HCEC 1CT (cell line): Measurements from ENCODE around the gene SMIM12.
A peak's percentile ranks its signal among the peaks of the same experiment; 100 is the strongest.

Experiments
- DNase-seq: peaks from one replicate; pipeline ENCODE4 v3.0.0-alpha.2; 2017

SMIM12 gene

DNA sequence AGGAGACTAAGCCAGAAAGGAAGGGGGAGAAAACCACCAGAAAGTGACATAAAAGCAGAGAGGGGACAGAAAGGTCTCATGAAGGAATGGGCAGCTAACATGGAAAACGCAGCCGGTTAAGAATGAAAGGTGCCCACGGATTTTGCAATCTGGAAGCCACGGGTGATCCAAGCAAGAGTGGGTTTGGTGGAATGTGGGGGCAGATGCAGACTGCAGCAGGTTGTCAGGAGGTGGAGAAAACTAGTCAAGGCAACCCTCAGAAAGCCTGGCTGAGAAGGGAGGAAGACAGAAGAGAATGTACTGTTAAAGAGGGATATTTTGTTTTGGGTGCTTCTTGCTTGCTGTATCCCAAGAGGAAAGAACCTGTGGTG, 12.6 kb upstream of the SMIM12 start:
- no peak for DNase-seq

DNA sequence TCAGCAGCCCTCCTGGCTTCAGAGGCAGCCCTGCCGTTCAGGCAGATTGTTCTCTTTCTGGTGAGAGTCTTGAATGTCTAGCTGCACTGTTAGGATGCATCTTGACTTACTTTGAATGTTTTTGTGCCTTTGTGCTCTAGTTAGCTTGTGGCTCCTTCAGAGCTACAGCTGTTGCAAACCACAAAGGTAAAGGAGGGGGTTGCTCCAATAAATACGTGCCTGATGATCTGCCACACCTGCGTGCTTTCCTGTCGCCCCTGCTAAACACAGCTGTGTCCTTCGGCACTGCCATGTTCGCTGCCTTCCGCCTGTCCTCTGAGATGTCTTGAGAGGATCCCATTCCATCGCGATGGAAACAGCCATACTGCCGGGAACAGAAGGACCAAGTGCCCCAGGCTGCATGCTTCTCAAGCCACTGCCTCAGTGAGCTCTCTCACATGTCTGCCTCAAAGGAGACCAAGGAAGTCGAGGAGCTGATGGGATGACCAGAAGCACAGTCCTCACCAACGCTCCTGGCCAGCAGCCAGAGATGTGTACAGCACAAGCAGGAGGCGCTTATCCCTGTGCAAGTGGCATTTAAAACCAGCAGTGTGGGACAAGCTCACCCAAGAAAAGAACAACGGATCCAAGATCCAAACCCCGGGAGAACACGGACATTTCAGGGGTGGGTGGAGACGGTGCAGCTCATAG, 12.0 kb upstream of the SMIM12 start:
- no peak for DNase-seq

DNA sequence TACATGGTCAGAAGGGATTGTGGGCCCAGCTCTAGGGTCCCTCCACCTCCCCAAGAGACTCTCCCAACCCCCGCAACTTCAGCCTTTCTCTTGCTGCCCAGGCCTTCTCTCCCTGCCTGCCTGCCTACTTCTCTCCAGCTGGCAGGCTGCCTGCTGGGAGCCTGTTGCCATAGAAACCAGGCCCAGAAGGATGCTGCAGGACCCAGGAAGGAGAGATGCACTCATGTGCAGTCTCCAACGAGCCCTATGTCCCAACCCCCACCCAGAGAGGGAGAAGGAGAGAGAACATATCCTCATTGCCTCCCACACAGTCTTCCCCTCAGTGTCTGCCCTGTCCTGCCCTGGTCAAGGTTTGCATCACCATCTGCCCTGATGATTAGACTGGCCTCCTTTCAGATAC, 10.8 kb upstream of the SMIM12 start:
- no peak for DNase-seq

DNA sequence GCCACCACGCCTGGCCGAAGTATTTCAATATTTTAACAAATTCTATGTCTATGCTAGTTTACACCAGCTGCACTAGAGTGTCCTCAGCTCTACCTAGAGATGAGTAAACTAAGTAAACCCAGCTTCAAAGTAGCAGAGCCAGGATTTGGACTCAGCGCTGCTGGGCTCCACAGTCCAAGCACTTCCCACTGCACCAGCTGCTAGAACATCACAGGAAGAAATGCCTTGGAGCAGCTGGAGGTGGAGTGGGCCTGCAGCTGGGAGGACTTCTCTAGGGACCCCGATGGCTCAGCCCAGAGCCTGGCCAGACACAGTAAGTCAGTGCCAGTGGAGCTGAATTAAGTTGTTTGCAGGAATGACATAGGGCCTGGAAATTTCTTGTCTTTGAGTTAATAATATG, 10.2 kb upstream of the SMIM12 start:
- no peak for DNase-seq

DNA sequence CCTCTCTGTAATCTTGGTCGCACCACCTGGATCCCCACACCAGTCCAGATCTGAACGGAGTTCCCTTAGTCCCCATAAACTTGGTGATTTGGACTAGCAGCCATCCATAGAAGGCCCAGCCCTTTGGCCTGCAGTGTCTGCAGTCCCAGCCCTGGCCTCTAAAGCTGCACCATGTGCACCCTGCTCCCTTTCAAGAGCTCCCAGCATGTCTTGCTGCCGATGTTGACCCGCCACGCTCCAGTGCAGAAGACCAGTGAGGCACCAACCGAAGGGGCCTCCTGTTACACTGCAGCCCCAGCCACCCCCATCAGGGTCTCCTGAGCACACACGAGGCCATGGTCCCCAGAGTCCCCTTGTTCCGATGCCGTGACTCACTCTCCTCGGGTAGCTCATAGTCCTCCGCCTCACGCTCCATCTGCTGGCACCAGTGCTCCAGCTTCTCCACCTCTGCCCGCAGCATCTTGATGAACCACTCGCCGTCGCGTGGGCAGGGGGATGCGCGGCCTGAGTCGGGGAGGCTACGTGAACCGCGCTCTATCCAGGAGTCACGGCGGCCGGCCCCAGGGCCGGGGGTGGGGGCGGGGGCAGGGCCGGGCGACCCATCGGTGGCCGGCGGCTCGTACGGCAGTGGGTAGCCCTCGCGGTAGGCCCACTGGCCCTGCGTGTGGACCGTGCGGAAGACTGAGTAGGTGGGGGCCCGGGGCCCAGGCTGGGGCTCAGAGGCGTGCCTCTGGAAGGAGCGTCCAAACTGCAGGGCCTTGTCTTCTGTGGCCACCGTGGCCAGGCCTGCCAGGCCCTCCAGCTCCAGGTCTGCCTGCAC, 8.9 kb upstream of the SMIM12 start:
- DNase-seq = no peak

DNA sequence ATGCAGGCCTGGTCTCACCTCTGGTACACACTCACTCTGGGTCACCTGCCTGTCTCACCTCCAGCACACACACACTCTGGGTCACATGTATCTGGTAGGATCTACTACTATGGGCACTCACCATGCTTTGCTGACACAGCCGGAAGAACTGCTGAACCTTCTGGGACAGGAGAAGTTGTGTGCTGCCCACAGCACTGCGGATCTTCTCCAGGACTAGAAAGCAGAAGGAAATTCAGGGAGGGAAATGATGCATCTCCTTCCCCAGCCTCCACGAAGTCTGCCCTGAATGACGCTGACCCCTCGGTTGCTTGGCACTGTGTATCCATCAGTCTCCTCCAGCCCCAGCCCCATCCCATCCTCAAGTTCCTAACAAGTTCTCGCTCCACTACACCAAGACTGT, 7.9 kb upstream of the SMIM12 start:
- DNase-seq = no peak

DNA sequence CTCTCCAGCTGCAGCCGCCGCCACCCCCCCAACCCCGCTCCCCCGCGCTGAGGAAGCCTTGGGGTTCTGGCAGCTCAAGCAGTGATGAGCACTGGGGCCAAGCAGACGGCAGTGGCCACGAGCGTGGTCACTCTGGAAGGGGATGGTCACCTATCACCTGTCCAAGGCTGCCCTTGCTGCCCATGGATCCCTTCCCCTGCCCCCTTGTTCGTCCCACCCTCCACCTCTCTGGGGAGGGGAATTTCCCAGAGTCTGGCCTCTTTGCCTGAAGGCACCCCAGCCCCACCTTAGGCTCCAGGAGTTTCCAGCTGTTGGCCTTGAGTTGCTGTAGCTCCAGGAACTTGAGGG, 7.2 kb upstream of the SMIM12 start:
- no peak for DNase-seq

DNA sequence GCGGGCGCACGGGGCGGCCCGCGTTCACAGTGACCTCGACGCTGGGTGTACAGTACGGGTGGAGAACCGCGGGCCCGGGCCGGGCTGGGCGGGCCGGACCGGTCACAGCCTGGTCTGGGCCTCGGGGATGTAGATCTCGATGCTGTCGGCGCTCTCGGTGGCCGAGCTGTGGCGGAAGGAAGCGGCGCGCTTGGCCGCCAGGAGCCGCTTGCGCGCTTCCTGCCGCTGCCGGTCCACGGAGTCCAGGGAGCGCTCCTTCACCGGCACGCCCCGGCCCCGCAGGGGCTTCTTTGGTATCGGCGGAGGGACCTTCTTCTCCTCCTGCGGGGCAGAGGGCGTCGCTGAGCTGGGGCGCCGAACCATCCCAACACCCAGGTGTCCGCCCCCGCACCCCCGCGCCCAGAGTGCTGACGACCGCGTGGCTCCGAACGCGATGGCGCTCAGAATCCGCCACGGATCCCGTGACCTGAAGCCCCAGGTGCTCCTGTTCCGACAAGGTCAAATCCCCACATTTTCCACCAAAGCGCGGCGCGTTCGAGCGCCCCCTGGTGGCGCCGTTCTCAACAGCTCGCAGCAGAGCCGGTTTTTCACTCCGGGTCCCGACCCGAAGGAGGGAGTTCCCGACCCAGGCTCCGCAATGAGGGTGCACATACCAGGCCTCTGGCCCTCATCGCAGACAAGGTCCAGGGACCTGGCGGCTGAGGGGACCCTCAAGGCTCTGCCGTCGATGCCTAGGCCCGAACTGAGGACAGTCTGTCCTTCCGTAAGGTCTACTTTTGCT, 6.6 kb upstream of the SMIM12 start:
- DNase-seq = peak; percentile 35

DNA sequence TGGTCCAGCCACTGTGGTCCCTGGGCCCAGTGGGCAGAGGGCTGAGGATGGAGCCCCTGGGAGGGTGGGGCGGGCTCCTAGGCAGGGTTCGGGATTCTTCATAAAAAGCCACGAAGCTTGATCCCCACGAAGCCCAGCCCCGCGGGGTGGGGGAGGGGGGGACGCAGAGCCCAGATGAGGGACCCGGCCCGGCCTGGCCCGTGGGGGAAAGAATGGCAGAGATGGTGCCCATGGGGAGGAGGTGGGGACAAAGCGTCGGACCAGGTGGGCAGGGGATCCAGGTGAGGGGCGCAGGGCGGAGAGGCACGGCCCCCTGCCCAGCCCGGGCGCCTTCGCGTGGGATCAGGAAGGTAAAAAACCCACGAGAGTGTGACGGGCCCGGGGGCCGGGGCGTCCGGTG, 6.0 kb upstream of the SMIM12 start:
- no peak for DNase-seq

DNA sequence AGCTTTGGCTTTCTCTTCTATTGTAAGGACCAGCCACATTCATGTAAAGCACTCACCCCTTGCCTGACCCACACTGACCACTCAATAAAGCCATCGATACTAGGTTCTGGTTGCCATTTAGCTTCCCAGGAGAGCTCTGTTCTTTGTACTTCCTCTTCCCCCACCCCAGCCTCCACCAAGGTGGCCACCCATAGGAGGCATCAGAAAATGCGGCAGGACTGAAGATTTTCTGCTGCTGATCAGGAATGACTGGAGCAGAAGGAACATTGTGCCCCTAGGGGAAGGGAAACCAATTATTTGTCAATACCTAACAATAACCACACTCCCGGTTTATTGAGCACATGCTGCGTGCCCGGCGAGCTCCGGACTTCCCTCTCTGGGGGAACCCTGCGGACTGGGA, 5.2 kb upstream of the SMIM12 start:
- no peak for DNase-seq

DNA sequence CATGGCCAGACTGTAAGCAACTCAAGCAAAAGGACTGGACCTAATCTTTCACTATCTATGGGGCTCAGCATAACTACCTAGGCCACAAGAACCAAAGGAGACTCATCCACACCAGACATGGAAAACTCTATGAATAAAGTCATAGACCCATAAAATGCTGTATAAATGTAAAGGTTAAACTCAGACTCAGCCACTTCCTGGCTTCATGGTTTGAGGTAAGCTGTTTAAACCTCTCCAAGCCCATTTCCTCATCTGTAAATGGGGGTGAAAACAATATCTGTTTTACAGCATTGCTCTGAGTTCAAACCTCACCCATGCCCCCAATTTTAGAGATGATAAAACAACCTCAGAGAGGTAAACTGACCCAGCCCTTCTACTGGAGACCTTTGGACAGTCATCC, 4.0 kb upstream of the SMIM12 start:
- DNase-seq = no peak

DNA sequence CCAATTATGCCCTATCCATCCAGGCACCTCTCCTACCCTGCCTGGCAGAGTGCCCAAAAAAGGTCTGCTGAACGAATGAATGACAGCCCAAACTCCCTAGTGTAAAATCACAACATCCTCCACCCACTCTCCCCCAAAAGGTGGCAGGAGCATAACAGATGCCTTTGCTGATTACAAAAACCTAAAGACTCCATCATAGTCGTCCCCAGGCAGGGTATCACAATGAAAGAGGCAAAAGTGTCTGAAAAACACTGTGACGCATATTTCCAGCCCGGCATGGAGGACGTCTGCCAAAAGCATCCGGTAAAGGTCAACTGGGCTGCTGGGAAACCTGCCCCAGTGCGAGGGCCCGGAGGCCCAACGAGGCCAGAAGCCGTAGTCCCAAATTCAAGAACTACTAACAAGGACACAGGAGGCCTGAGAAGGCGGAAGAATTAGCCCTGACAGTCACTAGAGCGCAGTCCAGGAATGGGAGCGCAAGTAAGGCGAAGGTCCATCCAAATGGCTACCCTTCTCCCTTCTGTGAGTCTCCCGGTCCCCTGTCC, 576 bp downstream of the SMIM12 start:
- peak; percentile 28 for DNase-seq

DNA sequence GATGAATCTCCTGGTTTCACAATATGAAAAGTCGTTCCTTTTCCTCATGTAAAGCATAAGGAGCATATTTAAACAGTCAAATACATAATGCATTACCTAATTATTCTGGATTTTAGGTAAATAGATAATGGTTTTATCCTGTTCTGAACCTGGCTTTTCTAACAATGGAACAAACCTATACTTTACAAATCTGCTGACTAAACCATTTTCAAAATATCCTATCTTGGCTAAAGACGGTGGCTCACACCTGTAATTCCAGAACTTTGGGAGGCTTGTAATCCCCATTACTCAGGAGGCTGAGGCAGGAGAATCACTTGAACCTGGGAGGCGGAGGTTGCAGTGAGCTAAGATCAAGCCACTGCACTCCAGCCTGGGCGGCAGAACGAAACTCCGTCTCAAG, 2.9 kb downstream of the SMIM12 start:
- no peak for DNase-seq

DNA sequence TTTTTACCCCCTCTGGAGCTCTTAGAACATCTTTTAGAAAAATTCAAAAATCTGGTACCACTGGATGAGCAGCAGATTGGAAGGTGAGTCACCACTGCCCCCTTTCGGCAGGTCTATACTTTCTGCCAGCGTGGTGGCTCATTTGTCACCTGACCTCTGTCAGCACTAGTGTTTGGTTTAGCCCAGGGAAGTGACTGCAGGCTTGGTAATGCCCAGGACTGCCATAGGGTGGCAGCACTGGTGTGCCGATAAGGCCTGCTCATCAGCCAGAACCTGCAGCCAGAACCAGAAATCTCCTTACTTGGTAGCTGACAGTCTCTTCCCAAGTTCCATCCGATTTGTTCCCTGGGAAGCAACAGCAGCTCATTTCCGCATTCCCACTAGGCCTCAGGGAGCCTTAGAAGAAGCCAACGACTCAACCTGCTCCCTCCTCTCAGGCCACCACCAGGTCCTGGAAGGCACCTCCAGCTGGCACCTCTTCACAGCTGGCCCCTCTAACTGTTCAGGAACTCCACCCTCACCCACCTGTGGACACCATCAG, 6.8 kb downstream of the SMIM12 start:
- DNase-seq = peak; percentile 93

DNA sequence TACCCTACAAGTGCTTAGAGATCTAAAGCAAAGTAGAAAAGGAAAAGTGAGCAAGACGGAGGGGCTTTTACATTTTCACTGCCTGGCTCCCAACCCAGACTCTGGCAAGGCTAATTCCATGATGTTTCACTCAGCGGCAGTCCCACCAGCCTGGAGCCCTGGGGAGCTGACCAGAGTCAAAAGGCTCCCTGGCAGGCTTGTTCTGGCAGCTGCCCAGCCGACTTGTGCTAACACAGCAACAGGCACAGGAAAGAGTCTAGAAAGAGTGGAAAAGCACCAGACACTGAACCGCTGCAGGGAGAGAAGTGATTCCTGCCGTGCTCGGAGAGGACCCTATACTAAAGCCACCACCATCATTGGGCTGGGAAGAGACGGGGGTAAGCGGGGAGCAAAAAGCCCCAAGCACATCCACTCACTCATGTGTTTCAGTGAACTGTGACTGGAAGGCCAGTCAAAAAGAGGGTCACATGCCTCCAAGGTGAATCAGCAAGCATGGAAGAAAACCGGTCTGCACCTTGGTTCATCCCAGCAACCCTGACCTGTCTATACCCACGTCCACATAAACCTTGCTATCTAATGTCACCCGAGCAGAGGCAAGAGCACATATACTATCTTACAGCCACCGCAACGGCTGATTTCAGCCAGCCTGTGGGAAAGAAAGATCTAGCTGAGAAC, 8.0 kb downstream of the SMIM12 start:
- DNase-seq = no peak

DNA sequence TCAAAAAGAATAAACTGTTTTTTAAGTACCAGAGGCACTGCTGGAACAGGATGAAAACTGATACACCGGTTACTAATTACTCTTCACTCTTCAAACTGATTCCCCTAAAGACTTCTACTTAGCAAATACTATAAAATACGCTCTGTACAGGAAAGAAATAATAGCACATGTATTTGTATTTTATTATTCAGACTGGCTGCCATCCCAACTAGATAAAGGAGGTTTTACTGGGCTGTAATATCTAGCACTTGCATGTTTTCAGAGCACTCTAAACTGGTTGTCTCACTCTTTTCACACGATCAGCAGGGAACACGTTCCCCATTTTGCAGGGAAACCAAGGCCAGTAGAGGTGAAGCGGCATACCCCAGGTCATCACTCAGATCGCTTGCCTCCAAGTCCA, 9.2 kb downstream of the SMIM12 start:
- DNase-seq = no peak

DNA sequence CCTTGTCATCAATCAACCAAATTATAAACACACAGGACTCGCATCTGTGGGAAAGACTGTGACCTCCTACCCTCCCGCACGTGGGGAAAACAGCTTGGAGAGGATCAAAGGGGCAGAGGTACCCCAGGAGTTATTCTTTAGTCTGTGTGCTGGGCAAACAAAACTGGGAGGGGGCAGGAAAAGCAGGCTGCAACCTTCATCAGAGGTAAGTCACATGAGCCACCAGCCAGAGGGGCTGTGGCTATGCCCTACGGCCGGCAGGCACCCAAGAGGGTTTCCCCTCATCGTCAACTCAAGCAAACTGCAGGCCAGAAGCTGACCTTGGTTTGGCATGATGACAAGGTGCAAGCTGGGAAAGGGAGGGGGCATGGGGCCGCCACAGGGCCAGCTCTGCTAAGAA, 12.5 kb downstream of the SMIM12 start:
- no peak for DNase-seq

DNA sequence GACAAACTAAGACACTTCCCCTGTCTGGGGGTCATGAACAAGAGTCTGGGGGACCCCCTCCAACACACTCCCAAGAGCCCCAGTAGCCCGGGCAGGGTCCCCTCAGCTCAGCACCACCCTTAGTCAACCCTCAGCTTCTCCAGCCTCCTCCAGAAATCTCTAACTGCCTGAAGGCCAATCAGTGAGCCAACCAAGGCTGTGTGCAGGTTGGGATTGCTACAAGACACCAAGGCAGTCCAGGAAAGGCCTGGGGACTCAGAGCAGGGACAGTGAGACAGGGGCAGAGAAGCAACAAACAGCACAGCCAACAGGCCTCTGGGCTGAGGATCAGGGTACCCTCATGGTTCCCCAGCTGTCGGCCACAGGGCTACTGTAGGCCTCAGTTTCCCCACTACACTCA, 13.3 kb downstream of the SMIM12 start:
- DNase-seq = no peak

DNA sequence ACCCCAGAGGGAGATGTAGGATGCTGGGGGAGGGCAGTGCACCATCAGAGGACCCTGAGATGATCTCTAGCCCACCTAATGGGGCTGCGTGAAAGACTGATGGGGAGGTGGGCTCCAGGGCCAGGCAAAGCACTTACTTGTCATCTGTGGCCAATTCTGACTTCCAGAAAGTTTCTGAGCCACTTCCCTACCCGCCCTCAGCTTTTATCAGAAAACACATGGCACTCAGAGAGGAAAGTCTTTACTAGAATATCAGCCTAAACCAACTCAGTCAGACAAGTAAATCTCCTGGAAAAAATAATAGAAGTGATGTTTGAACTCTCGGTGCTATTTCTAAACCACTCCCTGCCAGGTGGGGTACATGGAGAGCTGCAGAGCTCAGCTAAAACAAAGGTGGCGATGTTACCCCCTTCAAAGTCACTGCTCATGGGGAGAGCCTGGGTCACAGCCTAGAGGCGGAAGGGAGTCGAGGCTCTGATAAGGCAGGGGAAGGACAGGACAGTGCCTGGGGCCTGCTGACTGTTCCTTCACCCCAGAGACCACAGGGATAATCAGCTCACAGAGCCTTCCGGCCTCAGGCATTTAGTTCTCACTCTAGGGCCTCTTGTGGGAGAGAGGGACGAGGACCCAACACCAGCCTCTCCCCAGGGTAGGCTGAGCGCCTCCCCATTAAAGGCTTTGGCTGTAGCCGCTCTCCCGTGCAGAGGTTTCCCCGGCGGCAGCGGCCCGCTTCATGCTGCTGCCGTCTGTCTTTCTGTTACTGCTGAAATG, 14.2 kb downstream of the SMIM12 start:
- DNase-seq = no peak

DNA sequence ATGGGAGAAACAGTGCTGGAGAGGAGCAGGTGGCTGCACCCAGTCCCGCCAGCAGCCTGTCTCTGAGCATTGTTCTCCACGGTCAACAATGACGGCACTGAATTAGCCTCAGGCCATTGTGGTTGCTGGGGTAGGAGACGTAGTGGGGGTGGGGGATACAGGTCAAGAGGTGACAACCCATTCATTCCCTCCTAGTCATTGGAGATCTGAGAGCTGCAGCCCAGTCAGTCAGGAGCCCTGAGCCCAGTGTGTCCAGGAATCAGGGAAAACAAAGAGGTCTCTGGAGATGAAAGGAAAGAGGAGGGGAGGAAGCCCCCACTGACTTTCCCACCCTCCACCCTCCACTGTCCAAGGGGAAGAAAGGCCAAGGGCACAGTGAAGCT, 15.3 kb downstream of the SMIM12 start:
- no peak for DNase-seq

DNA sequence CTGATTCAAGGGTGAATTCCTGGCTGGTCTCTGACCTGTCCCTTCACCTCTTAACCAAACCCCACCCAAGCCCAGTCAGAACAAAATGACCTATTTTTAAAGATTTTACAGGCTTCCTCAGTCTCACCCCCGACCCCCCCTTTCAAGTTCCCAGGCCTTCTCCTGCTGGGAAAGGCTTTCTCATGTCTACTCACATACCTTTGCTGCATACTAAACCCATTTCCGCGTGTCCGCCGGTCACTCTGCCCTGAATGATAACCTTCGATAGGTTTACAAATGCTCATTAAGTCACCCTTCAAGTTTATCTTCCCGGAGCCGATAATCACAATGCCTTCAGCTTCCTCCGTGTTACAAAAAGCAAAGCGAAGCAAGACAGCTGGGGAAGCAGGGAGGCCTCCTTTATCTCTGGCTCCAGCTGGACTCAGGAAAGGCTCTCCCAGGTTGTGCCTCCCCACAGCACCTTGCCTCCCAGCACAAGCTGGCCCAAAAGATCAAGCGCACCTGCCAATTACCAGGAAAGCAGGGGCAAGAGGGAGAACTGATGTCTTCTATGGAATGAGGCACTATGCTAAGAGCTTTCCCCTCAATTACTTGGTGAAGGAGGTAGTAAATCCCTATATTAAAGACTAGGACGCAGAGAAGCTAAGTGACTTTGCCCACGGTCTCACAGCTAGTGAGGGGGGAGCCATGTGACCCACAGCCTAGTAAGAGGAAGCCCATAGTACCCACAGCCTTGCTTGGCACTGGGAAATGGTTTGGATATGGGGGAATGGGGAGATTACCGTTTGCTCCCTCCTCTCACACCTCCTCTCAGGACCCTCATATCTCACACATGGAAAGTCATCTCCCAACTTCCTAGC, 15.9 kb downstream of the SMIM12 start:
- DNase-seq = no peak
